ENCODE data around the gene ZNF639. TPM values are rescaled to one million over a fixed set of nuclear protein-coding genes. Genes with fewer than 3 reads are reported as not detected.

The ZNF639 gene
- total RNA-seq, 1 donor from 2014 or later = 43.2 TPM

GRCh38 chr3:179376474-179376873, 53.6 kb downstream of the ZNF639 start:
- no peaks in the 10 kb centered on the region for H3K27me3 Mint-ChIP-seq
- TF ChIP-seq CTCF (IDR thresholded peaks at IDR 0.05; ENCODE audit: unreplicated experiment) = no peak
- no peaks in the 10 kb centered on the region for H3K4me1 Mint-ChIP-seq (ENCODE audit: low read depth)
- peaks cover 12% of the 10 kb centered on the region for H3K36me3 Mint-ChIP-seq (ENCODE audit: insufficient read depth)
- H3K9me3 Mint-ChIP-seq (ENCODE audit: low read depth) = no peaks in the 10 kb centered on the region
- no peak overlapping the region for H3K4me3 Mint-ChIP-seq (ENCODE audit: low read depth)
- DNase-seq (ENCODE audit: low spot score, unreplicated experiment) = no peak
- H3K27ac Mint-ChIP-seq = no peak overlapping the region

Other genes starting within 250 kb of the ZNF639 start
- gene PIK3CA, start 174.7 kb upstream of the ZNF639 start, total RNA-seq = 19.2 and 20.2 TPM in 2 replicates
- gene KCNMB3, start 71.9 kb upstream of the ZNF639 start, total RNA-seq = 3.4 and 4.4 TPM in 2 replicates
- 61.1 and 64.8 TPM in 2 replicates for gene MFN1, start 24.7 kb downstream of the ZNF639 start, total RNA-seq
- 1.4 and 2.6 TPM in 2 replicates for gene GNB4, start 128.4 kb downstream of the ZNF639 start, total RNA-seq
- gene ACTL6A, start 239.9 kb downstream of the ZNF639 start, total RNA-seq = 72.4 and 75.6 TPM in 2 replicates

Data from progenitor cell of endocrine pancreas (in vitro differentiated cells).